Measurements from ENCODE around the gene AKR1C8. TPM values are rescaled to one million over a fixed set of nuclear protein-coding genes. Genes with fewer than 3 reads are reported as not detected.

AKR1C8 gene
- total RNA-seq, 1 donor from 2014 or later, result not detected

- H3K4me1 Mint-ChIP-seq, result no peaks in the 10 kb centered on the region
- DNase-seq, result no peak
- intact Hi-C loops (cut with micrococcal nuclease), result no loop called here
- no peaks in the 10 kb centered on the region for H3K36me3 Mint-ChIP-seq (ENCODE audit: low read depth)
- H3K9me3 Mint-ChIP-seq, result no peaks in the 10 kb centered on the region
- H3K27me3 Mint-ChIP-seq, result no peaks in the 10 kb centered on the region
- no peak overlapping the region for H3K27ac Mint-ChIP-seq
- no peak overlapping the region for H3K4me3 Mint-ChIP-seq
Observed at GRCh38 chr10:5108658-5109416, 76.1 kb downstream of the AKR1C8 start.

GRCh38 chr10:5107860-5108526 lies 77.0 kb downstream of the AKR1C8 start:
- no peak overlapping the region for H3K4me3 Mint-ChIP-seq
- H3K36me3 Mint-ChIP-seq (ENCODE audit: low read depth), result no peaks in the 10 kb centered on the region
- no peak for DNase-seq
- no peaks in the 10 kb centered on the region for H3K4me1 Mint-ChIP-seq
- no peaks in the 10 kb centered on the region for H3K27me3 Mint-ChIP-seq
- no peaks in the 10 kb centered on the region for H3K9me3 Mint-ChIP-seq
- no peak overlapping the region for H3K27ac Mint-ChIP-seq
- intact Hi-C loops (cut with micrococcal nuclease), result no loop called here

- no peak for DNase-seq
- intact Hi-C loops (cut with micrococcal nuclease), result no loop called here
- H3K4me1 Mint-ChIP-seq, result no peaks in the 10 kb centered on the region
- no peaks in the 10 kb centered on the region for H3K36me3 Mint-ChIP-seq (ENCODE audit: low read depth)
- H3K9me3 Mint-ChIP-seq, result no peaks in the 10 kb centered on the region
- H3K4me3 Mint-ChIP-seq, result no peak overlapping the region
- no peaks in the 10 kb centered on the region for H3K27me3 Mint-ChIP-seq
- H3K27ac Mint-ChIP-seq, result no peak overlapping the region
Observed at GRCh38 chr10:5106553-5106952, 78.4 kb downstream of the AKR1C8 start.

- Mint-ChIP-seq H3K4me1 (no peaks in the 10 kb centered on the region), H3K9me3 (no peaks in the 10 kb centered on the region), H3K27ac (no peak overlapping the region), H3K27me3 (no peaks in the 10 kb centered on the region), H3K36me3 (ENCODE audit: low read depth) (no peaks in the 10 kb centered on the region), H3K4me3 (no peak overlapping the region)
- no peak for DNase-seq
- intact Hi-C loops (cut with micrococcal nuclease), result no loop called here
Observed at GRCh38 chr10:5105626-5106025, 79.3 kb downstream of the AKR1C8 start.

Other genes starting within 250 kb of the AKR1C8 start
- 0.62 and 1.0 TPM in 2 replicates for gene AKR1C1, start 221.7 kb downstream of the AKR1C8 start, total RNA-seq
- not detected in 2 replicates for gene AKR1C2, start 181.3 kb downstream of the AKR1C8 start, total RNA-seq
- not detected in 2 replicates for gene AKR1C3, start 90.7 kb downstream of the AKR1C8 start, total RNA-seq
- gene AKR1C4, start 11.7 kb upstream of the AKR1C8 start, total RNA-seq, result not detected in 2 replicates
- gene UCN3, start 179.8 kb upstream of the AKR1C8 start, total RNA-seq, result not detected in 2 replicates
- gene TUBAL3, start 219.7 kb upstream of the AKR1C8 start, total RNA-seq, result 0.14 TPM in 1 of 2 replicates, not detected in the other
- 35.1 and 40.3 TPM in 2 replicates for gene NET1, start 227.4 kb upstream of the AKR1C8 start, total RNA-seq

Measured in activated CD4-positive, alpha-beta T cell treated with anti-CD3 and anti-CD28 coated beads, Interleukin-2, amount 10 ng/mL, durations not matched to agents 24 days and 14 days (primary cell).